Karpas-422 (cell line): ENCODE results near the gene KIFC1. TPM values are rescaled to one million over a fixed set of nuclear protein-coding genes. Genes with fewer than 3 reads are reported as not detected.

Experiments used
- DNase-seq: peaks from one replicate; pipeline ENCODE4 v3.0.0-alpha.2; 2015
- H2AFZ ChIP-seq: fragments of 200-600 bp; sonication (generic); 2 replicates; pipeline ENCODE4 v1.6.1; 2014; ENCODE audit warnings: antibody characterized with exemption, low read length, mixed read lengths
- H3K27ac ChIP-seq: fragments of 200-600 bp; sonication (generic); 2 replicates; pipeline ENCODE4 v1.5.1; 2014; ENCODE audit warnings: mild to moderate bottlenecking, low read length, moderate library complexity
- H3K27me3 ChIP-seq: fragments of 200-600 bp; sonication (generic); 2 replicates; pipeline ENCODE4 v1.6.1; 2014; ENCODE audit warnings: low read length, mixed read lengths
- H3K36me3 ChIP-seq: fragments of 200-600 bp; sonication (generic); 2 replicates; pipeline ENCODE4 v1.6.1; 2014; ENCODE audit warnings: low read length, mixed read lengths; ENCODE audit not compliant: insufficient read depth
- H3K4me1 ChIP-seq: fragments of 200-600 bp; sonication (generic); 2 replicates; pipeline ENCODE4 v1.6.1; 2014; ENCODE audit warnings: mild to moderate bottlenecking, low read length, mixed read lengths
- H3K4me2 ChIP-seq: fragments of 200-600 bp; sonication (generic); 2 replicates; pipeline ENCODE4 v1.6.1; 2014; ENCODE audit warnings: low read length, low read depth, mild to moderate bottlenecking; ENCODE audit not compliant: poor library complexity, severe bottlenecking
- H3K4me3 ChIP-seq: fragments of 200-600 bp; sonication (generic); 2 replicates; pipeline ENCODE4 v1.5.1; 2014; ENCODE audit warnings: mild to moderate bottlenecking, antibody characterized with exemption, low read length, mixed read lengths
- H3K79me2 ChIP-seq: fragments of 200-600 bp; sonication (generic); 2 replicates; pipeline ENCODE4 v1.6.1; 2014; ENCODE audit warnings: mild to moderate bottlenecking, low read length, mixed read lengths
- H3K9ac ChIP-seq: fragments of 200-600 bp; sonication (generic); 2 replicates; pipeline ENCODE4 v1.6.0; 2014; ENCODE audit warnings: low read length
- H3K9me2 ChIP-seq: fragments of 200-600 bp; sonication (generic), shearing (Covaris generic); replicated peaks from 2 replicates; pipeline ENCODE4 v1.6.0; 2014; ENCODE audit warnings: mild to moderate bottlenecking, low read length, moderate library complexity; ENCODE audit not compliant: insufficient read depth
- H3K9me3 ChIP-seq: fragments of 300-700, 200-600 bp; sonication (generic); 2 replicates; pipeline ENCODE4 v1.6.1; 2014; ENCODE audit warnings: low read length, mixed read lengths
- H4K20me1 ChIP-seq: fragments of 200-600 bp; sonication (generic); 2 replicates; pipeline ENCODE4 v1.6.1; 2014; ENCODE audit warnings: mild to moderate bottlenecking, antibody characterized with exemption, low read length, low read depth; ENCODE audit not compliant: insufficient read depth
- total RNA-seq: library from RNA; depleted of rRNA; stranded (reverse); fragments of >200 nt; shearing (Covaris generic); gene quantifications from 2 replicates; pipeline ENCODE4 v1.2.3, GENCODE V29; 2014; ENCODE audit warnings: low replicate concordance

Gene KIFC1
- total RNA-seq, 1 experiment from 2014 or later, result 42.8 TPM

DNA sequence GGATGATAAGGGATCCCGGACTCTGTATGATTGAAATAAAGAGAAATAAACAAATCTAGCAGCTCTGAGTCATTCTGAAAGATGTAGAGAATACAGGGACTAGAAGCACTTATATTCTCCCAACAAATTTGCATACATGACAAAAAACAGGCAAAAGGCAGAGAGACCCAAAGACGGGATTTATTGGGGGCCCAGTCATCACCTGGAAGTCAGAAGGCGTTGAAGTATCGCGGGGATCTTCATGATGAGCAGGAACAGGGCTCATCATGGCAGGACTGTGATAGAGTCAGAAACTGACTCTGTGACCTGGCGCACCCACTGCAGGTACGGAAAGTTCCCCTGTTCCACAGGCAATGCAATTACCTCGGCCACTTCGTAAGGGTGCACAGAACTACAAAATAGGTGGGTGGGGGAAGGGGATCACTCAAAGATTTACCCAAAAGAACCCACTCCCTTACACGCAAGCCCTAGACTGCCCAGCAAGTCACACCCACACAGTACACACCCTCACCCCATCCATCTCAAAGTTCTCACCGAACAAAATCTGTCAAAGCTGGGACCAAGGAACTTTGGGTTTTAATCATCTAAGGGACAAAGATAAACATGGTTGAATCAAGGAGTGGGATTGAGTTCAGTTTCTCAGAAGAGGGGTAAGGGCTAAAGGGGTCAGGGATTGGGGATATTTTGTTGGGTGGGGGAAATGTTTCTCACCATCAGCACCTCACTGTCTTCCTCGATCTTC lies 24.9 kb downstream of the KIFC1 start:
- DNase-seq, result no peak
- Histone ChIP-seq H3K4me2 (peak overlapping the region; percentile 85), H3K27ac (peak overlapping the region; percentile 49), H3K9me3 (no peaks in the 10 kb centered on the region), H4K20me1 (no peaks in the 10 kb centered on the region), H3K79me2 (peaks cover 33% of the 10 kb centered on the region), H3K4me3 (peak overlapping the region; percentile 69), H3K27me3 (no peaks in the 10 kb centered on the region), H3K36me3 (peaks cover 5% of the 10 kb centered on the region; the same call in 1 of the 2 replicates), H2AFZ (no peak overlapping the region), H3K4me1 (peaks cover 62% of the 10 kb centered on the region), H3K9ac (peak overlapping the region; percentile 77), H3K9me2 (no peaks in the 10 kb centered on the region)

DNA sequence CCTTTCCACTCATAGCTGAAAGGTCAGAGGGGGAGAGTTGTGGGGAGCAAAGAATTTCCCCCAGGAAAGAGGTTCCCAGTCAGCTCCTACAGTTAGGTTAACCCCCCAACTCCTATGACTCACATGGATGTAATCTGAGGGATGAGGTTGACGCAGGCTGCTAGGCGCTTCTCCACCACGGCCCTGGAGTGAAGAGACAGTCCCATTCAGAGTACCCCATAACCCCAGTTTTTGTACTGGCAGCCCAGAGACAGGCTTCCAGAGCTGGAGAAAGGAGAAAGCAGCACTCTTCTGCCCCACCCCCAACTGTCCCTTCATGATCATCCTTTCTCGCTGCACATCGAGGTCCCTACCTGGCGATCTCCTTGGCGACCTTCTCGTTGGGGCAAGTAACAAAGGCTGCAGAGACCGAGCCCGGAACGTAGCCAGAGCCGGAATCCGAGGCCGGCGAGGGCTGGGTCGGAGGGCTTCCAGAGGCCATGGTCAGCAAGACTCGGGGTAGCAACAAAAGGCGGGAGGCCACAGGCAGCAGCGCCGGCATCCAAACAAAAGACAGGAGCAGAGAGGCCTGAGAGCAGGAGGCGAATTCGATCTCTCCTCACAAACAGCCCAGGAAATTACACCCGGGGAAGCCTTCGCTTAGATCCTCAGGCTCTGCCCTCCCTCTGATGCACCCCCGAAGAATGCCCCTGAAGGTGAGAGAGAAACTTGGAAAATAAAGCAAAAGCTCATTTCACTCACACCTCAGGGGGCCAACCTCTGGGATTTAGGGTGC lies 25.7 kb downstream of the KIFC1 start:
- Histone ChIP-seq H2AFZ (peak overlapping the region; percentile 44; the same call in 1 of the 2 replicates), H3K27me3 (no peaks in the 10 kb centered on the region), H3K4me3 (peak overlapping the region; percentile 69), H3K79me2 (peaks cover 31% of the 10 kb centered on the region), H3K4me1 (peaks cover 55% of the 10 kb centered on the region), H3K9ac (peak overlapping the region; percentile 77), H3K27ac (peak overlapping the region; percentile 57), H3K9me2 (no peaks in the 10 kb centered on the region), H3K36me3 (peaks cover 5% of the 10 kb centered on the region; the same call in 1 of the 2 replicates), H3K4me2 (peak overlapping the region; percentile 85), H4K20me1 (no peaks in the 10 kb centered on the region), H3K9me3 (no peaks in the 10 kb centered on the region)
- DNase-seq, result no peak

GRCh38 chr6:33417903-33418689 lies 26.5 kb downstream of the KIFC1 start, which contains the start of gene CUTA:
Gene CUTA, minus strand, starts transcription at chr6:33418107. Its CDS starts 107 bp downstream, at chr6:33418000.
- peak; percentile 100 for DNase-seq
- peak within 1 kb of the TSS; percentile 69 for H3K4me3 ChIP-seq
- peaks cover 5% of the 10 kb centered on the region; the same call in 1 of the 2 replicates for H3K36me3 ChIP-seq
- peaks cover 55% of the 10 kb centered on the region for H3K4me1 ChIP-seq
- peaks cover 31% of the 10 kb centered on the region for H3K79me2 ChIP-seq
- no peaks in the 10 kb centered on the region for H3K9me2 ChIP-seq
- peak within 1 kb of the TSS; percentile 44; the same call in 1 of the 2 replicates for H2AFZ ChIP-seq
- H3K9ac ChIP-seq, result peak within 1 kb of the TSS; percentile 77
- no peaks in the 10 kb centered on the region for H3K9me3 ChIP-seq
- no peaks in the 10 kb centered on the region for H3K27me3 ChIP-seq
- H3K4me2 ChIP-seq, result peak within 1 kb of the TSS; percentile 85
- H3K27ac ChIP-seq, result peak within 1 kb of the TSS; percentile 57
- no peaks in the 10 kb centered on the region for H4K20me1 ChIP-seq

DNA sequence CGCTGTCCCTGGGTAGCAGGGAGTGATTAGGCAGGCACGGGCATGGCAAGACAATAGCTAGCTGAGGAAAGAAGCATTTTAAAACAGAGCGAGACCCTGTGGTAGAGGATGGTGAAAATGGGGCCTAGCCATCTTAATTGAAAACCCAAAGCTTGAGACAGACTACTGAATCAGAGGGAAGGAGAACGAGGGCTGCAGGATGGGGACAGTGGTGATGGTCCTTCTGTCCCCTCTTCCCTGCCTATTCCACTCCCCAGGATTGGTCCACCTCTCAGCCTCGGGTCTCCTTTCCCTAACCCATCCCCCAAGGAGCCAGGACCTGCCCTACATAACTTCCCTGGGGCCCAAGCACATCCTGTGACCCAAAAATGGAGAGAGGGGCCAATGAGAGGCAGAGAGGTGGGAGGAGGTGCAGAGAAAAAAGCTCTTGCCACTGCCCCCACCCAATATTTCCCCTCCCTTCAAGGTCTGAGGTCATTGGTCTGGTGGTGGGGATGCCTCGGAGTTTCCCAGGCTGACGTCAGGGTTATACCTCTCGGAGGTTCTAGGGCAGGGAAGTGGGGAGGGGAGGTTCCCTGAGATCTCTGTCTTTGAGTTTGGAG lies 27.2 kb downstream of the KIFC1 start:
- H2AFZ ChIP-seq, result no peak overlapping the region; the same call in 1 of the 2 replicates

GRCh38 chr6:33419580-33420490 lies 28.2 kb downstream of the KIFC1 start, which contains the start of gene SYNGAP1:
Gene SYNGAP1, plus strand, starts transcription at chr6:33420065. Its CDS starts 200 bp downstream, at chr6:33420265.
- peaks cover 5% of the 10 kb centered on the region; the same call in 1 of the 2 replicates for H3K36me3 ChIP-seq
- DNase-seq, result peak; percentile 66
- peaks cover 55% of the 10 kb centered on the region for H3K4me1 ChIP-seq
- no peaks in the 10 kb centered on the region for H3K27me3 ChIP-seq
- peak within 1 kb of the TSS; percentile 58 for H3K4me3 ChIP-seq
- H3K4me2 ChIP-seq, result peak within 1 kb of the TSS; percentile 71
- H3K9ac ChIP-seq, result peak within 1 kb of the TSS; percentile 70
- no peaks in the 10 kb centered on the region for H4K20me1 ChIP-seq
- H3K9me2 ChIP-seq, result no peaks in the 10 kb centered on the region
- no peaks in the 10 kb centered on the region for H3K9me3 ChIP-seq
- H2AFZ ChIP-seq, result no peak within 1 kb of the TSS
- peaks cover 28% of the 10 kb centered on the region for H3K79me2 ChIP-seq
- peak within 1 kb of the TSS; percentile 54 for H3K27ac ChIP-seq

More for the DNA sequence above, 27.2 kb downstream of the KIFC1 start:
- peak overlapping the region; percentile 70 for H3K9ac ChIP-seq
- DNase-seq, result no peak
- peaks cover 55% of the 10 kb centered on the region for H3K4me1 ChIP-seq
- H3K36me3 ChIP-seq, result peaks cover 5% of the 10 kb centered on the region; the same call in 1 of the 2 replicates
- no peaks in the 10 kb centered on the region for H3K9me2 ChIP-seq
- peak overlapping the region; percentile 58 for H3K4me3 ChIP-seq
- no peaks in the 10 kb centered on the region for H3K9me3 ChIP-seq
- peak overlapping the region; percentile 71 for H3K4me2 ChIP-seq
- peak overlapping the region; percentile 54 for H3K27ac ChIP-seq
- H3K79me2 ChIP-seq, result peaks cover 31% of the 10 kb centered on the region
- no peaks in the 10 kb centered on the region for H3K27me3 ChIP-seq
- no peaks in the 10 kb centered on the region for H4K20me1 ChIP-seq

GRCh38 chr6:33420491-33421343 lies 29.1 kb downstream of the KIFC1 start:
- Histone ChIP-seq H3K36me3 (no peaks in the 10 kb centered on the region), H4K20me1 (no peaks in the 10 kb centered on the region), H3K79me2 (peaks cover 20% of the 10 kb centered on the region), H3K27ac (no peak overlapping the region), H3K9ac (peak overlapping the region; percentile 47), H3K4me1 (peaks cover 52% of the 10 kb centered on the region), H2AFZ (no peak overlapping the region), H3K9me3 (no peaks in the 10 kb centered on the region), H3K27me3 (no peaks in the 10 kb centered on the region), H3K4me3 (peak overlapping the region; percentile 52; the same call in 1 of the 2 replicates), H3K4me2 (peak overlapping the region; percentile 38), H3K9me2 (no peaks in the 10 kb centered on the region)
- DNase-seq, result peak; percentile 60
